Body of pancreas (tissue), 4 donors: Measurements from ENCODE around the gene ZNF689.

Experiments used
- POLR2A ChIP-seq, 3 donors: fragments of 450-650 bp; IDR thresholded peaks; one replicate each; pipeline ENCODE4 v1.6.1; 2016; ENCODE audit warnings: antibody characterized with exemption in 3 of 3, mild to moderate bottlenecking in 2 of 3
- TF ChIP-seq, protein P1 (sequence below), 7 experiments: fragments of 450-650 bp in 4 of 7; fragments of 200-600 bp in 3 of 7; sonication (generic) in 3 of 7; IDR thresholded peaks; one replicate each; pipeline ENCODE4 v1.5.1; 2016 to 2019; ENCODE audit warnings: antibody characterized with exemption in 7 of 7

DNA sequence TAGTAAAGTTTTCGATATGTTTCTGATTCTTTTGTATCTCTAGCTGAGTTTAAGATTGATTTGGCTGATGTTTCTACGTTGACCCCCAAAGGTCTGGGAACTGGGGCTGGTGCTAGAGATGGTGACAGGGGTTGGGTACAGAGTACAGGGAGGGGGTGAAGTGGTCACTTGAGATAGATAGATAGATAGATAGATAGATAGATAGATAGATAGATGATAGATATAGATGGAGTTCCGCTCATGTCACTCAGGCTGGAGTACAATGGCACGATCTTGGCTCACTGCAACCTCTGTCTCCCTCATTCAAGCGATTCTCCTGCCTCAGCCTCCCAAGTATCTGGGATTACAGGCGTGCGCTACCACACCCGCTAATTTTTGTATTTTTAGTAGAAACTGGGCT, 46.2 kb upstream of the ZNF689 start:
- TF ChIP-seq, protein P1, sequence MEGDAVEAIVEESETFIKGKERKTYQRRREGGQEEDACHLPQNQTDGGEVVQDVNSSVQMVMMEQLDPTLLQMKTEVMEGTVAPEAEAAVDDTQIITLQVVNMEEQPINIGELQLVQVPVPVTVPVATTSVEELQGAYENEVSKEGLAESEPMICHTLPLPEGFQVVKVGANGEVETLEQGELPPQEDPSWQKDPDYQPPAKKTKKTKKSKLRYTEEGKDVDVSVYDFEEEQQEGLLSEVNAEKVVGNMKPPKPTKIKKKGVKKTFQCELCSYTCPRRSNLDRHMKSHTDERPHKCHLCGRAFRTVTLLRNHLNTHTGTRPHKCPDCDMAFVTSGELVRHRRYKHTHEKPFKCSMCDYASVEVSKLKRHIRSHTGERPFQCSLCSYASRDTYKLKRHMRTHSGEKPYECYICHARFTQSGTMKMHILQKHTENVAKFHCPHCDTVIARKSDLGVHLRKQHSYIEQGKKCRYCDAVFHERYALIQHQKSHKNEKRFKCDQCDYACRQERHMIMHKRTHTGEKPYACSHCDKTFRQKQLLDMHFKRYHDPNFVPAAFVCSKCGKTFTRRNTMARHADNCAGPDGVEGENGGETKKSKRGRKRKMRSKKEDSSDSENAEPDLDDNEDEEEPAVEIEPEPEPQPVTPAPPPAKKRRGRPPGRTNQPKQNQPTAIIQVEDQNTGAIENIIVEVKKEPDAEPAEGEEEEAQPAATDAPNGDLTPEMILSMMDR (IDR thresholded peaks at IDR 0.05), result no peak
- TF ChIP-seq POLR2A (IDR thresholded peaks at IDR 0.05), result no peak
